DND-41 (cell line): Measurements from ENCODE around the gene TMEM145.

ENCODE experiments used
- ATAC-seq: fragments of 200-7000 bp; cut with Tn5 transposase; 3 replicates; pipeline ENCODE4 v1.9.1; 2021; ENCODE audit warnings: low read depth; ENCODE audit not compliant: insufficient read depth
- DNase-seq: peaks from one replicate; pipeline ENCODE4 v3.0.0-alpha.2; 2020
- H2AFZ ChIP-seq: 2 replicates; pipeline ENCODE4 v1.6.0; 2012; ENCODE audit warnings: low read depth, low read length
- H3K27ac ChIP-seq: 2 replicates; pipeline ENCODE4 v1.5.1; 2012; ENCODE audit warnings: low read length, inconsistent platforms
- H3K27me3 ChIP-seq: fragments of 200-600 bp; sonication (generic); 2 replicates; pipeline ENCODE4 v1.6.0; 2012; ENCODE audit warnings: low read length, mild to moderate bottlenecking, inconsistent platforms; ENCODE audit not compliant: insufficient read depth, poor library complexity
- H3K36me3 ChIP-seq: 2 replicates; pipeline ENCODE4 v1.5.1; 2012; ENCODE audit warnings: low read length, inconsistent platforms; ENCODE audit not compliant: insufficient read depth
- H3K4me1 ChIP-seq: 2 replicates; pipeline ENCODE4 v1.5.1; 2012; ENCODE audit warnings: mild to moderate bottlenecking, low read length; ENCODE audit not compliant: insufficient read depth
- H3K4me2 ChIP-seq: 2 replicates; pipeline ENCODE4 v1.6.0; 2012; ENCODE audit warnings: mild to moderate bottlenecking, moderate library complexity, low read length, inconsistent platforms; ENCODE audit not compliant: insufficient read depth
- H3K4me3 ChIP-seq, 2 experiments: fragments of 200-600 bp in 1 of 2; shearing (Covaris generic) in 1 of 2; 2 replicates each; pipeline ENCODE4 v1.5.1; 2012 to 2016; ENCODE audit warnings: inconsistent platforms in 2 of 2, low read length in 2 of 2, mild to moderate bottlenecking in 2 of 2, low read depth in 1 of 2, moderate library complexity in 1 of 2
- H3K79me2 ChIP-seq: 2 replicates; pipeline ENCODE4 v1.6.0; 2012; ENCODE audit warnings: low read length, inconsistent platforms; ENCODE audit not compliant: insufficient read depth
- H3K9ac ChIP-seq: 2 replicates; pipeline ENCODE4 v1.6.0; 2012; ENCODE audit warnings: low read depth, mild to moderate bottlenecking, inconsistent platforms, low read length, moderate library complexity
- H3K9me3 ChIP-seq: 2 replicates; pipeline ENCODE4 v1.5.1; 2012; ENCODE audit warnings: low read length, moderate library complexity, mild to moderate bottlenecking, inconsistent platforms; ENCODE audit not compliant: insufficient read depth, severe bottlenecking
- H4K20me1 ChIP-seq: 2 replicates; pipeline ENCODE4 v1.6.0; 2012; ENCODE audit warnings: low read length; ENCODE audit not compliant: insufficient read depth
- CTCF ChIP-seq: IDR thresholded peaks from 2 replicates; pipeline ENCODE4 v1.5.1; 2012; ENCODE audit warnings: borderline replicate concordance, low read length, moderate library complexity, mild to moderate bottlenecking; ENCODE audit not compliant: poor library complexity, severe bottlenecking; ENCODE audit errors: extremely low read depth
- EZH2 ChIP-seq: IDR thresholded peaks from 3 replicates; pipeline ENCODE4 v1.6.1; 2012; ENCODE audit warnings: borderline replicate concordance, low read depth, mild to moderate bottlenecking, moderate library complexity, low read length, inconsistent platforms; ENCODE audit not compliant: severe bottlenecking

TMEM145 gene

GRCh38 chr19:42290136-42290522, 23.0 kb upstream of the TMEM145 start:
- peaks cover 12% of the 10 kb centered on the region for H3K4me1 ChIP-seq
- H3K4me3 ChIP-seq, result no peak overlapping the region
- no peaks in the 10 kb centered on the region for H3K27me3 ChIP-seq
- no peaks in the 10 kb centered on the region for H3K9me3 ChIP-seq
- no peak for ATAC-seq
- H2AFZ ChIP-seq, result no peak overlapping the region
- H3K36me3 ChIP-seq, result peaks cover 89% of the 10 kb centered on the region
- DNase-seq, result no peak
- no peak for TF ChIP-seq EZH2
- TF ChIP-seq CTCF, result no peak
- H3K27ac ChIP-seq, result no peak overlapping the region
- peaks cover 13% of the 10 kb centered on the region for H3K79me2 ChIP-seq
- peaks cover 40% of the 10 kb centered on the region for H4K20me1 ChIP-seq
- H3K4me2 ChIP-seq, result no peak overlapping the region
- no peak overlapping the region for H3K9ac ChIP-seq

- TF ChIP-seq CTCF (peak; percentile 66), EZH2 (no peak)
- no peak overlapping the region for H2AFZ ChIP-seq
- no peaks in the 10 kb centered on the region for H3K27me3 ChIP-seq
- no peaks in the 10 kb centered on the region for H3K9me3 ChIP-seq
- H3K4me3 ChIP-seq, result no peak overlapping the region
- peaks cover 95% of the 10 kb centered on the region for H3K36me3 ChIP-seq
- no peak overlapping the region for H3K9ac ChIP-seq
- peaks cover 5% of the 10 kb centered on the region for H3K4me1 ChIP-seq
- no peak overlapping the region for H3K27ac ChIP-seq
- DNase-seq, result peak; percentile 64
- peaks cover 36% of the 10 kb centered on the region for H4K20me1 ChIP-seq
- peaks cover 7% of the 10 kb centered on the region for H3K79me2 ChIP-seq
- ATAC-seq, result peak; percentile 74
- H3K4me2 ChIP-seq, result no peak overlapping the region
These were observed 22.3 kb upstream of the TMEM145 start for GRCh38 chr19:42290523-42291434.

DNA sequence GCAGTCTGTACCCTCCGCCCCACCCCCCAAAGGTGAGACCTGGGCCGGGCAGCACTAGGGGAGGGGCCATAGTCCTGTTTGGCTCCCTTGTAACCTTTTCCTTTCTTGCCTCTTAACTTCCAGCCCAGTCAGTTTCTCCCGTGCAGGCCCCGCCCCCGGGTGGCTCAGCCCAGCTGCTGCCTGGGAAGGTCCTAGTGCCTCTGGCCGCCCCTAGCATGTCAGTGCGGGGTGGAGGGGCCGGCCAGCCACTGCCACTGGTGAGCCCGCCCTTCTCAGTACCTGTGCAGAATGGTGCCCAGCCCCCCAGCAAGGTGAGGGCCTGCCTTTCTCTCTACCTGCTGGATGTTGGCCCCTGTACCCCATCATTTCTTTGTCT, 21.7 kb upstream of the TMEM145 start:
- no peak for TF ChIP-seq CTCF
- TF ChIP-seq EZH2, result no peak
- Histone ChIP-seq H2AFZ (no peak overlapping the region), H4K20me1 (peaks cover 36% of the 10 kb centered on the region), H3K9me3 (no peaks in the 10 kb centered on the region), H3K4me1 (no peaks in the 10 kb centered on the region), H3K4me3 (no peak overlapping the region), H3K27ac (no peak overlapping the region), H3K79me2 (peaks cover under 1% of the 10 kb centered on the region; the same call in 1 of the 2 replicates), H3K4me2 (no peak overlapping the region), H3K36me3 (peaks cover 96% of the 10 kb centered on the region), H3K27me3 (no peaks in the 10 kb centered on the region), H3K9ac (no peak overlapping the region)
- DNase-seq (no peak), ATAC-seq (no peak)
